NOMO-1 treated with DMSO at 0.1 percent for 48 hours (cell line): ENCODE results near the gene HS6ST1.

Experiments used
- DNase-seq: peaks from one replicate; lab custom pipeline; 2025; ENCODE audit not compliant: unreplicated experiment; lab: John Stamatoyannopoulos, UW

Gene HS6ST1

DNA sequence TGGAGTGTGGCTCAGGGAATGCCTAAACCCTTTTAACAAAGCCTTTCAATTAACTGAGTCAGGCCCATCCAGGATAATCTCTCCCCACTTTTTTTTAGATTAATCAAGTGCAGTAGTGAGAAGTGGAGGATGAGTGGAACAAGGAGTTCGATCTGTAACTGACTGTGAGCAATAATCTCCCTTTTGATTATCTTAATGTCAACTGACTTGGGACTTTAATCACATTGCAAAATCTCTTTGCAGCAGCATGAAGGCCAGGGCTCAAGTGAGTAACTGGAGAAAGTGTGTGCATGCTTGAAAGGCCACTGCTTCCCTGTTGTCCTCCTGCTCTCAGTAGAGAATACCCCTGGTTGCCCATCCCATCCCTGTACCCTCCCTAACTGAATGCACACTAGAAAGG, 32.1 kb upstream of the HS6ST1 start:
- no peak for DNase-seq

DNA sequence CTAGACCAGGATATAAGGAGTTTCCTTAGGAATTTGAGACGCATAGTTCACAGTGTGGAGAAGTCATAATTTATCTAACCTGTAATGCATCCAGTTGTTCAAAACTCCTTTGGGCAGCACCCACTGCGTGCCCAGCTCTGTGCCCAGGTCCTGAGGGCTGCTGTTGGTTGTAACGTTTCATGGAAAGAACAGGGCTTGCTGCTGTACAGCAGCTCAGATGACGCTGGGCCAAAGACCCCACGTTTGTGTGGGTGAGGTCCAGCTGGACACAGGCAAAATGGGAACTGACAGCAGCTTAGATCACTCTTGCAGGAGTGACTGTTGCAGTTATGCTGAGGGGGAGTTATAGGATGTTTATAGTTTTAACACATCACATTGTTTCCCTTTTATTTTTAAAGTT, 30.0 kb upstream of the HS6ST1 start:
- DNase-seq, result no peak

DNA sequence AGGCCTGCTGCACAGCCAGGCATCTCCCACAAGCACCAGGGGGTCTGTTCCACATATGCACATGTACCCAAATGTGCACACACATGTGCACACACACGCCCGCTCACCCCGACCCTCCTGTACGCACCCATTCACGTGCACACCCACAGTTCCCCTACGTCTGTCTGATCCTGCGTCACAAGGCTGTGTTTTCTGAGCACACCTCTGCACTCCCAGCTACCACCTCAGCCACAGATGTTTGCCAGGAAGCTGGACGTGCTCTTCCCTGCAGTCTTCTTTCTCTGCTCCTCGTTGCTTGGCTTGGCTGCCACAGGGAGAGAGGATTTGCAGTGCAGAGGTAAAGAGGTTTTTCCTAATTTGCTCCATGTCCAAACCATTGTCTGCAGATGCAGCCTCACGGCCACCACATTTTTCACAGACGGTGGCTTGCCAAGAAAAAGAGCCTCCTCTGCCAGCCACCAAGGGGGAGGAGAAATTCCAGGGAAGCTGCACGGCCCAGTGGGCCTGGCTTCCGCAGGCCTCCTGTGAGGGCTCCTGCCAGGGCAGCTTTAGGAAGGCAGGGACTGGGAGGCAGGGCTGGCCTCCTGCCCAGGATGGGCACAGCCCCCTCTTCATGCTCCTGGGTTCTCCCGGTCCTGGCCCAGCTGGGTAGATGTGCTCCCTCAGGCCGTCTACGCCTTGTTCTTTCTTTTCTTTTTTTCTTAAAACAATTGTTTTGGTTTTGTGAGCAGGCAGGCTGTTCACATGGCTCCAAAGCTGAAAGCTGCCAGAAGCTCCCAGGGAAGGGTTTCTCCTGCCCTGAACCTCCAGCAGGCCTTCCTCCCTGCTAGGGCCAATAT, 29.3 kb upstream of the HS6ST1 start:
- DNase-seq, result no peak

DNA sequence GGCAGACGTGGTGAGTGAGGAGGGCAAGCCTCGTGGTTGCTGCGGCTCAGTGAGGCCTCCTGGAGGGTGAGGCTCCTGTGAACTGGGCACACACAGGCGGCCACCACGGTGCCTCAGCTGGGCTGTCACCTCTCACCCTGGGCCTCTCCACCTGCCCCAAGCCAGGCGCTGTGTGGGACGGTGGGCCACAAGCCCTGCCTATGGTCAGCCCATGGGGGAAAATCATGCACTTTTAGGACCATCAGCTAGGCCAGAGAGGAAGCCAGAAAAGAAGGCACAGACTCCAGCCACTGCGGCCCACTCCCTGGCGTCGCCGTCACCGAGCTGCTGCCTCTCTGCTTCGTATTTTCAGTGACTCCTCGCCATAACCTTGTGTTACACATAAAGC, 28.5 kb upstream of the HS6ST1 start:
- no peak for DNase-seq

DNA sequence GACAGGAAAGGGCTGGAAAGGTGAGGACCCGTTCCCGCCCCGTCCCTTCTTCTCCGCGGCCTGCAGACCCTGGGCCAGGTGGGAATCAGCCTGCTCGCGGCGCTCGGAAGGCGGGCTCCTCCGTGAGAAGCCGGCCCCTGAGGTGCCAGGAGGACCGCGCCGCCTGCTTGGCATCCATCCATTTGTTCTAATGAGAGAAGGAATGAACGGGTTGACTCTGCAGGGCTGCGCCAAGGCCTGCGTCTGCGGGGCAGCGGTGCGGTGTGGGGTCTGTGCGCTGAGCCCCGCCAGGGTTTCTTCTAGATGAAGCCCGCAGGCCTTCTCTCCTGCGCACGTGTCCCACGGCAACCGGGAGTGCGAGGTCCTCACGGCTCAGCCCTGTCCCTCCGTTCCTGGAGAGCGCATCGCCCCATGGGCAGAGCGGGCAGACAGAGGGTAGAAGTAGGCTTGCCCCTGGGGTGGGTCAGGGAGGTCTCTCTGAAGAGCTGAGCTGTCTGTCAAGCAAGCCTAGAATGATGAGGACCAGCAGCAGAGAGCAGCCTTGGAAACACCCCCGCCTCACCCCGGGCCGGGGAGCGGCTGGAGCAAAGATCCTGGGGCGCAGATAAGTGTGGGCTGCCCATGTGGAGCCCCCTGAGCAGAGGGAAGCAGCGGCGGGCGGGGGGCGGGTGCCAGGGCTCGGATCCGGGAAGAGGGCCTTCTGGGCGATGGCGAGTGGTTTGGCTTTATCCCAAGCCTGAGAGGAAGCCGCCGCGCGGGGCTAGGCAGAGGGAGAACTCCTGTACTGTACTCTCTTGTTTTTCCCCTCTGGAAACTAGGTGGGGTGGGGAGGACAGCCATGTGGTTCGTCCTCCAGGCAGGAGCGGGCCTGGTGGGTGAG, 27.9 kb upstream of the HS6ST1 start:
- no peak for DNase-seq

DNA sequence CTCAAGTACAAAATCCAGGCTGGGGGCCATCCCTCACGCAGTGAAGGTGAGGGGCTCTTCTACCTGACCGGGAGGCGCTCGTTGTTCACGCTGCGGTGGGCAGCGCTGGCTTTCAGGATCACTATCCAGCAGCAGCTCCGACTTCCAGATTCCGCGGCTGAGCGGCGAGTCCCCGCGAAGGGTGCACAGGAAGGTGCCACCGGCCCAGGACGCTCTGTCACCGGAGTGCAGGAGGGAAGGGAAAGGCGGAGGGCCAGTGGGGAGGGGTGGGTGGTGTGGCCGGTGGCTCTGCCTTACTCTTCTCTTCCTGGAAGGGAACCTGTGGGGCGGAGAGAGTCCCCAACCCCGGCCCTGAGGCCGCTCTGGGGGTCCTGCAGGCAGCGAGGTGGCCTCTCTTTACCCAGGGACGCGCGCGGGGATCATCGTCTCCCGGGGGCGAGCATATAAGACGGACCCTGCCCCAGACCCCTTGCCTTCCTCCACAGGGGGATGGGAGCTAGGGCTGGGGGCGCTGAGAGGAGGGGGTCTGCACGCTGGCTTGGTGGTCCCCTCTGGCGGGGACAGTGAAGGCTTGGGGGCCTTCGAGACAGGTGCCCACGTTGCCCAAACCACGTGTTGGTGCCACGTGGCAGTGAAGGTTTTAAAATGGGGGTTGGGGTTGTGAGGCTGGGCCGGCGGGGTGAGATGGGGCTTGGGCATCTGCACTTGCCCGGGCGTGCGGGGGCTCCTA, 26.9 kb upstream of the HS6ST1 start:
- DNase-seq, result no peak

DNA sequence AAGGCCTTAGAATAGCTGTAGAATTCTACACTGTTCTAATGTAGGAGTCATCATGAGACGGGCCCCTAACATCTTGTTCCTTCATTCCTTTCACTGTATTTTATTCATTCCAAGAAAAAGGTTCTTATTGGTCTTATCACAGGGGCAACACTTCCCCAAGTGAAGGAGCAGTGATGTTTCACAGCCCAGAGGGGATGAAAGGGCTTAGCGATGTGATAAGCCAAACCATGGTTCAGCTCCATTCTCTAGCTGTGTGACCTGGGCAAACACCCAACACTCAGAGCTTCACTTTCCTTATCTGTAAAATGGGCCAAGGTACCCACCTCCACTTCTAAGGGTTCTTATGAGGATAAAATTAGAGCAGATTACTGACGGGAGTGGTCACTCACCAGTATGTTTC, 25.4 kb upstream of the HS6ST1 start:
- DNase-seq, result no peak

DNA sequence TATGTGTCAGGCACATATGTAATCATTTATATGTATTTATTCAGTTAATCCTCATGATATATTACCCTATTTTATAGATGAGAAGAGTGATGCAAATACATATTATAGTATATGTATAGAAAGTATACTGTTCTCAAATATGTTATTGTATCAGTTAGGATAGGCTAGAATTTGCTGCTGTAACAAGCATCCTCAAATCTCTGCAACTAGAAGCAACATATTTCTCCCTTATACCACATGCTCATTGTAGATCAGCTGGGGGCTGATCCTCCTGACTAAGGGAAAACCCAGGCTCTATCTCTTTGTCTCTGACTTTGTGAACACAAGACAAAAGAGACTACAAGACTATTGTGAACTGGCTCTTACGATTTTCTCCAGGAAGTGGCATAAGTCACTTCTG, 24.8 kb upstream of the HS6ST1 start:
- DNase-seq, result no peak

DNA sequence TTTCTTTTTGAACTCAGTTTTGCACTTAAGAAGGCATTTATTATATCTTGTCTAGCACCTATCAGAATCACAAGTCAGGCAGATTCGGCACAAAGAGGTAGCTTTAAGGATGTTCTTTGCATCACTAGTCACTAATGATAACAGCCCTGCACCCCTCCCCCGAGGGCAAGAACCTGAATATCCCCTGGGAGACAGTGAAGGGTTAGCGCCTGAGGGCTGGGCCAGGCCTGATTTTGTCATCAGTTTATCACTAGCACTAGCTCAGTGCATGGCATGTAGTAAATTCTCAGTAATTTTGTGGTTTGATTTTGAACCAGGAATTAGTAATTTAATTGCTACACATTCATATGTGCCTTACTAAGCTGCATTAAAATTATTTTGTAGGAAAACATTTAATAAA, 23.9 kb upstream of the HS6ST1 start:
- DNase-seq, result no peak

DNA sequence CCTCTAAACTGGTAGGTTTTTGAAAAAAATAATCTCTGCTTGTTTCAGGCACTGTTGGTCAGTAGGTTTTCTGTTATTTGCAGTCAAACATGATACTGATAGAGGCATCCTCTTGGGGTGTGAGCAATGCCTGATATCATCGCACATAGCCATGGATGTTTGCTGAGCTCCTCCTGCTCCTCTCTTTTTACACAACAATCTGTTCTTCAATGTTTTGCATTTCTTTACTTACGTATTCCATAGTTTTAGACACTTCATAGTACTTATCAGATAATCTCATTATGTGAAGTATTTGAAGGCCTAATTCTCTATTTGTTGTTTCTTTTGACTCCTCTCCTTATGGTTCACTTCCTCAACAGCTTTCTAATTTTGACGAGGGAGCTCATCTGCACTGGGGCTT, 23.0 kb upstream of the HS6ST1 start:
- no peak for DNase-seq

DNA sequence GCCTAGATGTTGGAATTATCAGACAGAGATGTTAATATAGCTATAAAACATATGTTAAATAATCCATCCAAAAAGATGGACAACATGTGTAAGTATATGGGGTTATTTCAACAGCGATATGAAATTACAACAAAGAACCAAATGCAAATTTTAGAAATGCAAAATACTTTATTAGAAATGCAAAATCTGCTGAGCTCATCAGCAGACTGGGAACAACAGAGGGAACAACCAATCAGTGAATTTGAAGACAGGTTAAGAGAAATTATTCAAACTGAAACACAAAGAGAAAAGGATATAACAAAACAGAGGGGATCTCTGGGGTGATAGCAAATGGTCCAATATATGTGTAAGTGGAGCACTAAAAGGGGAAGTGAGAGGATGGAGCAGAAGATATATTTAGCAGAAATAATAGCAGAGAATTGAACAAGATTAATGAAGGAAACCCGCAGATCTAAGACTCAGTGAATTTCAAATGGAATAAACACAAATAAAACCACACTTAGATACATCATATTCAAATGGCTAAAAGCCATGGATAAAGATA, 13.5 kb upstream of the HS6ST1 start:
- no peak for DNase-seq

DNA sequence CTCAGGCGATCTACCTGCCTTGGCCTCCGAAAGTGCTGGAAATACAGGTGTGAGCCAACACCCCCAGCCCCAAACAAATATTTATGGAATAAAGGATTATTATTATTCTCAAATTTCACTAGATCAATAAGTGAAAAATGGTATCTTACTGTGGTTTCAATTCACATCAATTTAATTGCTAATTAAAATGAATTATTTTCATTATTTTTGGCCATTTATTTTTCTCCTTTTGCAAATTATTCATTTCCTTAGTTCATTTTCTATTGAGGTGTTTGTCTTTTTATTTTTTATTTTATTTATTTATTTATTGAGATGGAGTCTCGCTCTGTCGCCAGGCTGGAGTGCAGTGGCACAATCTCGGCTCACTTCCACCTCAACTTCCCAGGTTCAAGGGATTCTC, 11.9 kb upstream of the HS6ST1 start:
- DNase-seq, result no peak

DNA sequence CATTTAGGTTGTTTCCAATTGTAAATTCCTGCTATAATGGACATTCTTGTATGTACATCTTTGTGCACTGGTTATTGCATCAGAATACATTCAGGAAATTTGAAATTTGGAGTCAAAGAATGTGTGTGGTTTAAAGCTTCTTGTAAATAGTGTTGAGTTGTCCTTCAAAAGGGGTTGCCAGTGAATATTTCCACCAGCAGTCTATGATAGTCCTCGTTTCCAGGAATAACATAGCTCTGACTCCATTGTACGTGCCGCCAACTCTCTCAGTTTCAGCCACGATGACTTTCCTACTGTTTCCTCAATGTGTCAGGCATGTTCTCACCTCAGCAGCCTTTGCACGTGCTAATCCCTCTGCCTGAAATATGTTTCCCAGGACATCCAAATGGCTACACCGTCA, 10.9 kb upstream of the HS6ST1 start:
- DNase-seq, result no peak

DNA sequence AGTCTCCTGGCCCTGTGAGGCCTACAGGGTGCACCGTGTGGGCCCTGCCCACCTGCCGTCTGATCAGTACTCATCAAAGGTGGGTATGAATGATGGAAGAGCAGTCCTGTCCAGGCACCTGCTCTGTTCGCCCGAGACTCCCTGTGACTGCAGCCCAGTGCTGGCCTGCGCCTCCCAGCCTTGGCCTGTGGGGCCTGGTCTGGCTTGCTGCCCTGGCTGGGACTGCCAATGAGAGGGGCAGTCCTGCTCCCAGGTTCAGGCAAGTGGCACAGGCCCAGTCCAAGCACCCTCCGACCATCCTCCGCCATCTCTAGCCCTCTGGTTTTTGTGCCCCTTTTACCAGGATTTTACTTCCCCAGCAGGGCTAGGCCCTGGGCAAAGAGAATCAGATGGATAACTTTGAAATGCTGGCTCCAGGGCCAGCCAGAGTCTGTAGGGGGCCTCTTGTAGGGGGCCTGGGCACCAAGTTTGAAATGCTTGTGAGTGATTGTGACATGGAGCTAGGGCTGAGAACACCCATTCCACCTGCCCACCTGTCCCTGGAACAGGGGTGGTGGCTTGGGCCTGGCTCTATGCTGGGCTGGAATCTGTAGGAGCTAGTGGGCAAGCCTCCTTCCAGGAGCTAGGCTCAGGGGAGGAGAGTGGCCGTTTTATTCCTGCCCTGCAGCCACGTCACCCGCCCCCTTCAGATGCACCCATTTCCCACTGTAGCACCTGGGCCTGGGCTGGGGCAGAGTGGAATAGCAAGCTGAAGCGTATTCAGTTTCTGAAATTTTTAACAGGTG, 8.7 kb upstream of the HS6ST1 start:
- no peak for DNase-seq

DNA sequence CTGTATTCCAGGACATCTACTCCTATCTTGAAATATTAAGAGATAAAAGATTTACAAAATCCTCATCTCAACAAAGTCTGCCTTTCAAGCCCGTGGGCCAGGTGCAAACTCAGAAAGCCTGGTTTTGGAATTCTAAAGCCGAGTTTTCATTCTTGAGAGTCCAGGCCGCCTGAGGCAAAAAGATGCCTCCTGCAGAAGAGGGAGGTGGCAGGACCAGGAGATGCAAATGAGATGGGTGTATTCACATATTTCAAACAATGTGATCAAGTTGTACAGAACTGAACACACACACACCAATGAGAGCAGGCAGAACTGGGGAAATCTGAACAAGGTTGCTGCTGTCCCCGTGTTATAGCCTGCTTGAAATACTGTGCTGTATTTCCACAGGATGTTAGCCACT, 7.7 kb upstream of the HS6ST1 start:
- DNase-seq, result no peak

DNA sequence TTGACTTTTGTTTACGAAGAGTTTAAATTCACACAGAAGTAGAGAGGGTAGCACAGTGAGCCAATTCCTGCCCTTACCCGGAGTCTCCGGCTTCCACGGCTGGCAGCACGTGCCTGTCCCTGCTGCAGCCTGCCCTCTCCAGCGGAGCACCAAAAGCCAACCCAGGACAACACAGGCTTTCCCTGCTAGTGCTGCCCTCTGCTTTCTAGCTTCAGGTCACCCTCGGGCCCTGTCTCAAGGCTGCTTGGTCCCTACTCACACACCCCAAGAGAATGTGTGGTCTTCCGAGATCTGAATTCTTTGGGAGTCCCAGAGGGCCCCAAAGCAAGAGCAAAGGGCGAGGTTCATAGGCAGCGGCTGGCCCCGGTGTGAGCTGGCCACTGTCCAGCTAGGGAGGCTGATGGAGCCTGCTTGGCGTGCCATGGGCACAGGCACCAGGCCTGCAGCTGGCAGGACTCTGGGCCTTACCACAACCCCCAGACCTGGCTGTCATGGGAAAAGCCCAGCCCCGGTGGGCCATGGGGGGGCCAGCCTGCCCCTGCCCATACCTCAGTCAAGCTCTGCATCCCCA, 7.0 kb upstream of the HS6ST1 start:
- no peak for DNase-seq

DNA sequence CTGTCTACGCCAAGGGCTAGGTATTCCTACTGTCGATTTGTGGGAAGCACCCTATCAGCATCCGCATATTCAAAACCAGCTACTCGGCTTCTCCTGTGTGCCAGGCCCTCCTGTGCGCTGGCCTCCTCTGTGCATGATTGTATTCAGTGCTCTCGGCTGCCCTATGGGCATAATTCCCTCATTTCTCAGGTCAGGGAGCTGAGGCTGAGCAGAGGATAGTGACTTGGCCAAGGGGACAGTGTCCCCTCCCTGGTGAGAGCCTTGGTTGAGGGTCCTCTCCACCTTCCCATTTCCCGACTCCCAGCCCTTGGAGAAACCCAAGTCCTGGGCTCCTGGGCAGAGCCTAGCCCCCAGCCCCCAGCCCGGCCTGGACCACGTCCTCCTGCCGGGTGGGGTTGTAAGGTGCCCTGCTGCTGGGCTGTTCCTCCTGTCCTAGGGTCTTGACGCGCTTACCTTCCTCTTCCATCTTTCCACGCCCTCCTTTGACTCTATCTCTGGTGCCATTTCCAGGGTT, 6.3 kb upstream of the HS6ST1 start:
- no peak for DNase-seq

DNA sequence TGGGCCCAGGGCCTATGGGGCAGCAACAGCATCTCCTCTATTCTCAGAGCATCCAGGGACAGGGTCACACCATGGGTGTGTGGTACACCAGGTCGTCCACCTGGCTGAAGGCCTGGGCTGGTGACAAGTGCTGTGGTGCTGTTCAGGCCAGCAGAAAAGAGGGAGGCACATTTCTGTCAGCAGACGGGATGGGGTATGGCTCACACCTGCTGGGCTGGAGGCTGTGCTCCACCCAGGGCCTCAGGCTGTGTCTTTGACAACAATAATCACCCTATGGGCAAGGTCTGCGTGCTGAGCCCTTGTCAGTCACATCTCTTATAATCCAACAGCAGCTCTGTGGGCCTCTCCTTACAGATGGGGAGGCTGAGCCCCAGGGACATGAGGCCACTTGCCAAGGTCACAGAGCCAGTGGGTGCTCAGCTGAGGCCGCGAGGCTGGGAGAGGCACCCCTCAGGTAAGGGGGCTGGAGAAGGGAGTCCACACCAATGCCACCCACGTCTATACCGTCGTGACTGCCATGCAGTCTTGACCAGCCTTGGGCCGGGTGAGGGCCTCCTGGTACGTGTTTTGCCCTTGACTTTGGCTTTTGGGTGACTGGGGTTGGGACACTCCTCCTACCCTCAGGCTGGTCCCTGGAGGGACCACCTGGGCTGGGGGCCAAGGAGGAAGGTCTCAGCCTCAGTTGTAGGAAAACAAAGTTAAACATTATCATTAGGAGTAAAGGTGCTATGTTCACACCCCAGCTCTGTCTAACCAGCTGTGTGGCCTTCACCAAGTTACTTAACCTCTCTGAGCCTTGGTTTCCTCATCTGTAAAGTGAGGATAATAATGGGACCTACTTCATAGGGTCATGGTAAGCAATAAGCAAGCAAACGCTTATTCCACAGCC, 5.6 kb upstream of the HS6ST1 start:
- DNase-seq, result no peak

DNA sequence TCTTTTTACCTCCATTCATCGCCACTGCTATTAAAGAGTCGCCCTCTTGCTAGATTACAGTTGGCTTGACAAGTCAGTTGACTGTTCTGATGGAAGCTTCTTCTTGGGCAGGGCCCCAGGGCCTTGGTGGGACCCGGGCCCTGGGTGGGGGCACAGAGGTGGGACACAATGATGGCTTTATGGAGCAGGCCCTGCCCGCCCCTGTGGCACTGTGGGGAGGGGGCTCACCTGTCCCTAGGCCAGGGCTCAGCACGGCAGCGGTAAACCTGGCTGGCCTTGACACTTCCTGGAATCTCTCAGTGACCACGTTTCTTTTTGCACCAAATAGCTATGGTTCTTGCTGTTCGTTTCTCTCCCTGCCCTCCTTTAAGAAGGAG, 4.9 kb upstream of the HS6ST1 start:
- no peak for DNase-seq
